Right lobe of liver (tissue), 4 donors: Measurements from ENCODE around the gene PES1.
"Not testable (repeated sequence)": the region's sequence is repeated elsewhere in the genome, so short reads cannot be mapped to it uniquely, and the experiment has no call there.

Experiments used
- CTCF ChIP-seq, 4 donors: fragments of 200-600 bp in 3 of 4; fragments of 450-650 bp in 1 of 4; IDR thresholded peaks; one replicate each; pipeline versions ENCODE4 v1.5.1 to v1.8.0; 2016 to 2022; ENCODE audit warnings: antibody characterized with exemption in 4 of 4, mild to moderate bottlenecking in 2 of 4
- POLR2A ChIP-seq: fragments of 450-650 bp; IDR thresholded peaks from one replicate; pipeline ENCODE4 v1.6.1; 2017; ENCODE audit warnings: antibody characterized with exemption, mild to moderate bottlenecking
- donor health status: DM: no; HTN: no; CAD: no.
- donor health status: DM: no; HTN: no; CAD: no.
- donor health status: DM: no; HTN: yes; CAD: no.

- TF ChIP-seq CTCF (IDR thresholded peaks at IDR 0.05); POLR2A: not testable (repeated sequence)
These were observed 31.0 kb downstream of the PES1 start for GRCh38 chr22:30560643-30561202.
